Karpas-422 (cell line): ENCODE results near the gene KY. TPM values are rescaled to one million over a fixed set of nuclear protein-coding genes. Genes with fewer than 3 reads are reported as not detected.

Experiments
- DNase-seq: peaks from one replicate; pipeline ENCODE4 v3.0.0-alpha.2; 2015
- H2AFZ ChIP-seq: fragments of 200-600 bp; sonication (generic); 2 replicates; pipeline ENCODE4 v1.6.1; 2014; ENCODE audit warnings: antibody characterized with exemption, low read length, mixed read lengths
- H3K27ac ChIP-seq: fragments of 200-600 bp; sonication (generic); 2 replicates; pipeline ENCODE4 v1.5.1; 2014; ENCODE audit warnings: mild to moderate bottlenecking, low read length, moderate library complexity
- H3K27me3 ChIP-seq: fragments of 200-600 bp; sonication (generic); 2 replicates; pipeline ENCODE4 v1.6.1; 2014; ENCODE audit warnings: low read length, mixed read lengths
- H3K36me3 ChIP-seq: fragments of 200-600 bp; sonication (generic); 2 replicates; pipeline ENCODE4 v1.6.1; 2014; ENCODE audit warnings: low read length, mixed read lengths; ENCODE audit not compliant: insufficient read depth
- H3K4me1 ChIP-seq: fragments of 200-600 bp; sonication (generic); 2 replicates; pipeline ENCODE4 v1.6.1; 2014; ENCODE audit warnings: mild to moderate bottlenecking, low read length, mixed read lengths
- H3K4me2 ChIP-seq: fragments of 200-600 bp; sonication (generic); 2 replicates; pipeline ENCODE4 v1.6.1; 2014; ENCODE audit warnings: low read length, low read depth, mild to moderate bottlenecking; ENCODE audit not compliant: poor library complexity, severe bottlenecking
- H3K4me3 ChIP-seq: fragments of 200-600 bp; sonication (generic); 2 replicates; pipeline ENCODE4 v1.5.1; 2014; ENCODE audit warnings: mild to moderate bottlenecking, antibody characterized with exemption, low read length, mixed read lengths
- H3K79me2 ChIP-seq: fragments of 200-600 bp; sonication (generic); 2 replicates; pipeline ENCODE4 v1.6.1; 2014; ENCODE audit warnings: mild to moderate bottlenecking, low read length, mixed read lengths
- H3K9ac ChIP-seq: fragments of 200-600 bp; sonication (generic); 2 replicates; pipeline ENCODE4 v1.6.0; 2014; ENCODE audit warnings: low read length
- H3K9me2 ChIP-seq: fragments of 200-600 bp; sonication (generic), shearing (Covaris generic); replicated peaks from 2 replicates; pipeline ENCODE4 v1.6.0; 2014; ENCODE audit warnings: mild to moderate bottlenecking, low read length, moderate library complexity; ENCODE audit not compliant: insufficient read depth
- H3K9me3 ChIP-seq: fragments of 300-700, 200-600 bp; sonication (generic); 2 replicates; pipeline ENCODE4 v1.6.1; 2014; ENCODE audit warnings: low read length, mixed read lengths
- H4K20me1 ChIP-seq: fragments of 200-600 bp; sonication (generic); 2 replicates; pipeline ENCODE4 v1.6.1; 2014; ENCODE audit warnings: mild to moderate bottlenecking, antibody characterized with exemption, low read length, low read depth; ENCODE audit not compliant: insufficient read depth
- total RNA-seq: library from RNA; depleted of rRNA; stranded (reverse); fragments of >200 nt; shearing (Covaris generic); gene quantifications from 2 replicates; pipeline ENCODE4 v1.2.3, GENCODE V29; 2014; ENCODE audit warnings: low replicate concordance

KY gene
- total RNA-seq, 1 experiment from 2014 or later = not detected

DNA sequence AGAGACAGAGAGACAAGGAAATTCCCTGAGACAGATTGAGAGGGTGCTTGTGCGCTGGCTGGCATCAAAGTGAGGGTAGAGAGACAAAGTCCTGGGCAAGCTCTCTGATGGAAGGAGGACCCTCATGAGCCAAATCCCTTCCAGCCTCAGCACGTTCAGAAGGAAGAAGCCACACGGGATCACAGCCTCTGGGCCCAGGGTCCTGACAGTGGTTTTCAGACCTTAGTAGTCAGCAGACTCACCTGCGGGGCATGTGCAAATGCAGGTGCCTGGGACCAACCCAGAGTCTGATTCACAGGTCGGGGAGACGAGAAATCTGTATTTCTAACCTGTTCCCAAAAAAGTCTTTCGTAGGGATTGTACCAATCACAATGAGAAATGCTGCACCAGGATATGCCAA is 15.2 kb upstream of the KY start:
- Histone ChIP-seq H3K4me1 (no peaks in the 10 kb centered on the region), H4K20me1 (no peaks in the 10 kb centered on the region), H3K9me3 (no peaks in the 10 kb centered on the region), H3K9ac (no peak overlapping the region), H3K9me2 (no peaks in the 10 kb centered on the region), H3K4me2 (no peak overlapping the region), H3K4me3 (no peak overlapping the region), H3K36me3 (no peaks in the 10 kb centered on the region), H3K27me3 (no peaks in the 10 kb centered on the region), H3K79me2 (no peaks in the 10 kb centered on the region), H3K27ac (no peak overlapping the region), H2AFZ (no peak overlapping the region)
- DNase-seq = no peak

DNA sequence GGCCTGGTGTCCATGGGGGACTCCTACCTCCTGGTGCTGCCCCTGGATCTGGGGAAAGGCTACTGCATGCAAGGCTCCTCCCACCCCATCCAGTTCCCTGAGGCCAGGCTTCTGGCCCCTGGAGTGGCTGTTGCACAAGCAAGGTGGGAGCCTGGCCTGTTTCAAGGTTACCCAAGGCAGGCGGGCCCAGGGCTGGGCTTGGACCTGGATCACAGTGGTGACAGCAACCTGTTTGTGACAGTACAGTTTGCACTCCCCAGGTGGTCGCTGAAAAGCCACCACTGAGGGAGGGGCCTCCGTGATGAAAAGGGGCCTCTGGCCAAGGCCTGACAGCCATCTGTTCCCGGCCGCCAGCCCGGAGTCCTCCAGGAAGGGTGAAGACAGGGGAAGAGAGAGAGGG is 14.4 kb upstream of the KY start:
- no peaks in the 10 kb centered on the region for H3K9me3 ChIP-seq
- H2AFZ ChIP-seq = no peak overlapping the region
- H3K36me3 ChIP-seq = no peaks in the 10 kb centered on the region
- H3K9me2 ChIP-seq = no peaks in the 10 kb centered on the region
- no peak overlapping the region for H3K4me3 ChIP-seq
- no peaks in the 10 kb centered on the region for H3K27me3 ChIP-seq
- no peak overlapping the region for H3K4me2 ChIP-seq
- no peaks in the 10 kb centered on the region for H3K4me1 ChIP-seq
- DNase-seq = no peak
- H3K9ac ChIP-seq = no peak overlapping the region
- no peaks in the 10 kb centered on the region for H4K20me1 ChIP-seq
- H3K79me2 ChIP-seq = no peaks in the 10 kb centered on the region
- H3K27ac ChIP-seq = no peak overlapping the region

DNA sequence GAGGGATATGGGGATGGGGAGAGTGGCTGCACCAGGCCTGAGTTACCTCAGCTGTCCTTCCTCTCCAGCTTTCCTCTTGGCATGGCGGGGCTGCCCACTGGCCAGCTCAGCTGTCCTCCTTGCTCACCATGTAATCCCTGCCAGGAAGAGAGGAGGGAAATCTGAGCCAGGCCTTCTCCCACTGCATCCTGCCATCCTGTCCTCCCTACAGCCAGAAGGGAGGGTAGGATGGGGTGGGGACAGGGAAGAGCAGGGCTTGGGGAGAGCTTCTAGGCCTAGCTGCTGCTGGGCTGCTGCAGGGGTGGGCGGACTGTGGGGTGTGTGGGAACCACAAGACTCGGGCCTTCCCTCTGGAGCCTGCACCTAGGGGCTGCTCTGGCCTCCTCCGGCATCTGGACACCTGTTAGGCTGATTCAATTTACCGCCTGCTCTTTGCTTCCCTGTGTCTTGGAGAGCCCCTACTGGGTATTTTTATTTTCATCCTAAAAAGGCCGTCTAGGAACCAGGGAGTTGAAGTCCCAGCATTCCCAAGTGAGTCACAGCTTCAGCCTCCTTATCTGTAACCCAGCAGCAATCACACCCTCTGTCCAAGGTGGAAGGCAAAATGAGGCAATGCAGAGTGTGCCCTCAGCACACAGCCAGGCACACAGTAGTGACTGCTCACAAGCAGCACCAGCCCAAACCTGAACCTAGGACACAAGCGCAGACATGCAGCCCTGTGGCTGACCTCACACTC is 13.1 kb upstream of the KY start:
- Histone ChIP-seq H3K4me3 (no peak overlapping the region), H3K79me2 (no peaks in the 10 kb centered on the region), H3K9me3 (no peaks in the 10 kb centered on the region), H3K4me2 (no peak overlapping the region), H3K36me3 (no peaks in the 10 kb centered on the region), H4K20me1 (no peaks in the 10 kb centered on the region), H3K9ac (no peak overlapping the region), H3K9me2 (no peaks in the 10 kb centered on the region), H2AFZ (no peak overlapping the region), H3K27me3 (0 out of 2 replicates have a peak, but pooled peaks cover 3% of the 10 kb centered on the region), H3K27ac (no peak overlapping the region), H3K4me1 (no peaks in the 10 kb centered on the region)
- DNase-seq = no peak

DNA sequence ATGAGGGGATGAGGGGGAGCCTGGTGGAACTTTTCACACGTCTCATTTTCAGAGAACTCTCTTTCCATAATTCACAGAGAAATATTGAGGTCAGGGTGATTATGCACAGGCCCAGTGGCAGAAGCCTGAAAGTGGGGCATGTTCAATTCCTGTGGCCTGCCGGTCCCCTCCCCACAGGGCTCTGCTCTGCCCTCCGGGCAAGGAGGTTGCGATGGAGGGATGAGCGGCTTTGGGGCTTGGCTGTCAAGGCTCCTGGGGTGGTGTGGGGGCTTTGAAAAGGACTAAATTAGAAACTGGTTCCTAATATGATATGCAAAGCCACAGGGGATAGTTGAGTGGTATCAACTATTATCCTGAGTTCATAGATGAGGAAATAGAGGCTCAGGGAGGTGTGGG is 9.2 kb upstream of the KY start:
- no peak overlapping the region for H3K4me3 ChIP-seq
- H3K4me1 ChIP-seq = no peaks in the 10 kb centered on the region
- DNase-seq = no peak
- H3K27me3 ChIP-seq = 0 out of 2 replicates have a peak, but pooled peaks cover 3% of the 10 kb centered on the region
- no peak overlapping the region for H3K4me2 ChIP-seq
- H3K27ac ChIP-seq = no peak overlapping the region
- H3K79me2 ChIP-seq = no peaks in the 10 kb centered on the region
- H2AFZ ChIP-seq = no peak overlapping the region
- H3K9me2 ChIP-seq = no peaks in the 10 kb centered on the region
- no peaks in the 10 kb centered on the region for H3K9me3 ChIP-seq
- H3K36me3 ChIP-seq = no peaks in the 10 kb centered on the region
- H3K9ac ChIP-seq = no peak overlapping the region
- no peaks in the 10 kb centered on the region for H4K20me1 ChIP-seq

DNA sequence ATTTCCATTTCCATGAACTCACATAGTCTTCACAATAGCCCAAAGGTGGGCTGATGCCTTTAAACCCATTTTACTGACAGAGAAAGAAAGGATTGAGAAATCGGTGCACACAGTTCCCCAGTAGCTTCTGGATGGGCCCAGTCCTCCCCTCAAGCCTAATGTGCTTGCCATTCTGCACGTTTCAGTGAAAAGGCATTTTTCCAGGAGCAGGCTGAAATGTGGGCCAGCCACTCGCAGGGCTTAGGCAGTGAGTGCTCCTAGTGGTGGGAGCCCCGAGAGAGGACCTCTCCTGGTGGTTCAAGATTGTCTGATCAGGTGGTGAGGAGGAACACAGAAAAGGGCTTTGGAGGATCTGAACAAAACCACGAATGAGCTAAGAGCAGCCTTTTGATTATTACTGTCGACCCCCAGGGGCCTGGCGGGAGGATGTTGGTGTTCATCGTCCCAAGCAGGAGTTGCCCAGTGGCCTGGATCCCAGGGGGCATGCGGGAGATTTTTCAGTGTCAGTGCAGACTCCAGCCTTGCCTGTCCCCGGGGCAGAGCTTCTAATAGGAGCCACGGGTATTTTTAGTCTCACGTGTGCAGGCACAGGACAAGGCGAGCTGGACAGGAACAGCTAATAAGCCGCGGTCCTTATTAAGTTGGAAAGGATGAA is 8.7 kb upstream of the KY start:
- Histone ChIP-seq H3K9ac (no peak overlapping the region), H3K4me2 (no peak overlapping the region), H3K27ac (no peak overlapping the region), H3K4me3 (no peak overlapping the region), H2AFZ (no peak overlapping the region), H3K4me1 (no peaks in the 10 kb centered on the region), H3K79me2 (no peaks in the 10 kb centered on the region), H4K20me1 (no peaks in the 10 kb centered on the region), H3K36me3 (no peaks in the 10 kb centered on the region), H3K9me2 (no peaks in the 10 kb centered on the region), H3K9me3 (no peaks in the 10 kb centered on the region), H3K27me3 (0 out of 2 replicates have a peak, but pooled peaks cover 3% of the 10 kb centered on the region)
- no peak for DNase-seq

DNA sequence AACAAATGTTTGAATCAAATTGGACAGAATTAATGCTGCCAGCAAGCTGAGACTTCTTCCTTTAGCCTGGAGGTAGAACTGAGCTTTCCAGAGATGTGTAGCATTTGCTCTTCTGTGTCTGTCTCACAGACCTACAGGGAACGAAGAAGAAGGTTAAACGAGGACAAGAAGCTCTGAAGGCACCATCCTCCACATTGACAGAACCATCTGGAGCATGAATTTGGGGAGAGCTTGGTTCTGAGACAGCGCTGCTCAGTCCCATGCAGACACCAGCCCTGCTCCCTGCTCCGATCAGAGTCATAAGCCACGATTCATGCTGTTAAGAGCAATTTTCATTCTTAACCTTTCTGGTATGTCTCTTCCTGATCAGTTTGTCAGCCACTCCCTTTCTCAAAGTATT is 7.7 kb upstream of the KY start:
- H3K4me2 ChIP-seq = no peak overlapping the region
- no peaks in the 10 kb centered on the region for H3K36me3 ChIP-seq
- no peak overlapping the region for H3K9ac ChIP-seq
- 0 out of 2 replicates have a peak, but pooled peaks cover 3% of the 10 kb centered on the region for H3K27me3 ChIP-seq
- no peak for DNase-seq
- H3K9me2 ChIP-seq = no peaks in the 10 kb centered on the region
- no peaks in the 10 kb centered on the region for H3K9me3 ChIP-seq
- no peak overlapping the region for H3K27ac ChIP-seq
- H2AFZ ChIP-seq = no peak overlapping the region
- no peaks in the 10 kb centered on the region for H3K4me1 ChIP-seq
- no peak overlapping the region for H3K4me3 ChIP-seq
- H4K20me1 ChIP-seq = no peaks in the 10 kb centered on the region
- no peaks in the 10 kb centered on the region for H3K79me2 ChIP-seq

DNA sequence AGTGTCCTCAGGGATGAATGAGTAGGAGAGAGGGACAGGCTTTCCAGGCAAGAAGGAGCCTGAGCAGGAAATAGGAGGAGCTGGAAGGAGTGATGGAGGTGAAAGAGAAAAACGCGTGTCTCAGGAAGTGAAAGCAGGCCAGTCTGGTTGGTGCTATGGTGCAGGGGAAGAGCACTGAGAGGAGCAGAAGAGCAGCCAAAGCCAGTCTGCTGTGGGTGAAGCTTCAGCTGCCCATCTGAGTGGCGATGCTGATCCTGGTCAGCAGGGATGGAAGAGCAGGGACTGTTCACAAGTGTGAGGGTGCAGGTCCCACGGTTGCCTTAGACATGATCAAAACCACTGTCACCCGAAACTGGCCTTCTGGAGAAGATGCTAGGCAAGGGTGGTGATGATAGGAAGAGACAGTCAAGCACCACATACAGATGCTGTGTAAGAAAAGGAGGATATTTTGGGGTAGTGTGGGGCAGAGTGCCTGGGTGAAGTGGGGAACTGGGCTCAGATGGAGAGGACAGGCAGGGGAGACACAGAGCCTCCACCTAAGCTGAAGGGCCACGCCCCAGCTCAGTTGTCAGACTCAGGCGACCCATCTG is 5.5 kb upstream of the KY start:
- Histone ChIP-seq H2AFZ (no peak overlapping the region), H3K79me2 (no peaks in the 10 kb centered on the region), H3K27ac (no peak overlapping the region), H3K9me3 (no peaks in the 10 kb centered on the region), H3K4me1 (no peaks in the 10 kb centered on the region), H3K4me3 (no peak overlapping the region), H3K9ac (no peak overlapping the region), H3K27me3 (0 out of 2 replicates have a peak, but pooled peaks cover 3% of the 10 kb centered on the region), H3K36me3 (no peaks in the 10 kb centered on the region), H3K4me2 (no peak overlapping the region), H3K9me2 (no peaks in the 10 kb centered on the region), H4K20me1 (no peaks in the 10 kb centered on the region)
- no peak for DNase-seq

DNA sequence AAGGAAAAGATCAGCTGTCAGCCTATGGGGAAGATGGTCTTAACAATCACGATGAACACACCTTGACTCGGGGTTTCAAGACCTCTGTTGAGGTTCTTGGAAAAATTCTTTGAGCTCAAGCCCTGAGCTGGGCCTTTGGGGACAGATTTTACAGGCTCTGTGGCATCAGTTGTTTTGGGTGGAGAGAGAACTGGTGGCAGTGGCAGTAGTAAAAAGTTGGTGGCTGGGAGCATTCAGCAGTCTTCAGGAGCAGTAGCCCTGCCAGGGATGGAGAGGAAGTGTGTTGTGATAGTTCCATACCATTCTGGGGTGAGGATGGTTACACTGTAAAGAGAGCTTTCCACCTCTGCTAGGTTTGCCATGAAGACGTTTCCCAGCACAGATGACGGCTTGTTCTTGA is 4.9 kb upstream of the KY start:
- H3K4me2 ChIP-seq = no peak overlapping the region
- H3K79me2 ChIP-seq = no peaks in the 10 kb centered on the region
- H3K27me3 ChIP-seq = 0 out of 2 replicates have a peak, but pooled peaks cover 3% of the 10 kb centered on the region
- H3K4me3 ChIP-seq = no peak overlapping the region
- no peaks in the 10 kb centered on the region for H3K36me3 ChIP-seq
- H2AFZ ChIP-seq = no peak overlapping the region
- H3K9me3 ChIP-seq = no peaks in the 10 kb centered on the region
- H4K20me1 ChIP-seq = no peaks in the 10 kb centered on the region
- no peak overlapping the region for H3K27ac ChIP-seq
- no peaks in the 10 kb centered on the region for H3K4me1 ChIP-seq
- H3K9me2 ChIP-seq = no peaks in the 10 kb centered on the region
- DNase-seq = no peak
- H3K9ac ChIP-seq = no peak overlapping the region
